Measurements from ENCODE around the gene ITCH.
"Not testable (repeated sequence)": the region's sequence is repeated elsewhere in the genome, so short reads cannot be mapped to it uniquely, and the experiment has no call there.

Gene ITCH

DNA sequence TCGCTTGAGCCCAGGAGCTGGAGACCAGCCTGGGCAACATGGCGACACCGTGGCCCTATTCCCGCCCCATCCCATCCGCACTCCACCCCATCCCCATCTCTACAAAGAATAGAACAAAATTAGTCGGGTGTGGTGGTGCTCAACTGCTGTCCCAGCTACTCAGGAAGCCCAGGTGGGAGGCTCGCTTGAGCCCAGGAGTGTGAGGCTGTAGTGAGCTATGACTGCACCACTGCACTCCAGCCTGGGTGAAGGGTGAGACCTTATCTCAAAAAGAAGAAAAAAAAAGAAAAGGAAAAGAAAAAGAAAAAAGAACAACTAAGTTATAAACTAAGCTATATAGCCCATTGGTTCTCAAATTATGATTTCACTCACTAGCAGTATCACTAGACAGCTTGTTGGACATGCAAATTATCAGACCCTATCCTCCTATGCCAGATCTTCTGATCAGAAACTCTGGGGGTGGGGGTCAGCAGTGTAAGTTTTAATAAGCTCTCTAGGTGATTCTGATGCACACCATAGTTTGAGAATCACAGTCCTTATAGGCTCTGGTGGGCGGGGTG, 491 bp upstream of the ITCH start:
- Histone ChIP-seq H3K36me3 (ENCODE audit: control insufficient read depth, insufficient read depth, low read length) (no peaks in the 10 kb centered on the region), H3K27me3 (replicated peaks; ENCODE audit: control insufficient read depth, insufficient read depth, low read length, poor library complexity, severe bottlenecking) (no peaks in the 10 kb centered on the region), H3K9me3 (ENCODE audit: control insufficient read depth, low read length) (no peaks in the 10 kb centered on the region), H3K4me1 (ENCODE audit: control insufficient read depth, insufficient read depth, low read length, poor library complexity, severe bottlenecking) (peaks cover 18% of the 10 kb centered on the region), H3K4me3 (ENCODE audit: insufficient read depth, low read depth, low read length, poor library complexity, severe bottlenecking) (peak overlapping the region; percentile 95), H3K27ac (ENCODE audit: insufficient read depth, low read length, poor library complexity, severe bottlenecking) (peak overlapping the region; percentile 89)
- DNase-seq: no peak

DNA sequence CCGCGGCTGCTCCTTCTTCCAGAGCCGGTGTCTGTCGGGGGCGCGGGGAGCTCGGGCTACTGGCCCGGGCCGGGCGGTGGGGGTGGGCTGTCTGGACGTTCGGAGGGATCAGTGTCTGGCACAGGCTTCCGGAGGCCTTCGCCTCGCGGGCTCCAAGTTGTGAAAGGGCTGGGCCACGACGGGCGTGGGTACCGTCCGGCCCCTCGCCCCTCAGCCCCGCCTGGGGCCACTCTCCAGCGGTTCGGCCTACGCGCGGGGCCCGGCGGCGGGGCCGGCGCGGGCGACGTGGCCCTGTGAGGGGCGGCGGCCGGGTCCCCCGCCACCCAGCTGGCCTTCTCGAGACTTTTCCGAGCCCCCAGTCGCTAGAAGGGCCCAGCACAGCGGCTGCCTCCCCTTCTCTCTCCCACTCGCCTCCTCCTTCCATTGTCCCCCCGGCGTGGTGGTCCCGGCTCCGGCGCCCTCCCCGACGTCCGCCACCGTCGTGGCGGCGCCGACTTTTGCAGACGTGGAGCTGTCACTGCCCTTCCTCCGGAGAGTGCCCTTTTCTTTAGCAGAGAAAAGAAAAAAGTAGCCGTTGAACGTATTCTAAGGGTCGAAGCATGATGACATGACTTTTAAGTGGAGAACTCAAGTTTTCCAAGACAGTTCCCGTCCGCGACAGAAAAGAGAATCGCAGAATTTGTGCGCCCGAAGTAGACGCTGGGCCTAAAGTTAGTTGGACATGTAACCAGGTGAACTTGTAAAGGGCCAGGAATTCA, 571 bp downstream of the ITCH start:
- Histone ChIP-seq H3K36me3 (ENCODE audit: control insufficient read depth, insufficient read depth, low read length) (no peaks in the 10 kb centered on the region), H3K4me3 (ENCODE audit: insufficient read depth, low read depth, low read length, poor library complexity, severe bottlenecking) (peak overlapping the region; percentile 95), H3K27me3 (replicated peaks; ENCODE audit: control insufficient read depth, insufficient read depth, low read length, poor library complexity, severe bottlenecking) (no peaks in the 10 kb centered on the region), H3K27ac (ENCODE audit: insufficient read depth, low read length, poor library complexity, severe bottlenecking) (peak overlapping the region; percentile 89), H3K4me1 (ENCODE audit: control insufficient read depth, insufficient read depth, low read length, poor library complexity, severe bottlenecking) (peaks cover 19% of the 10 kb centered on the region), H3K9me3 (ENCODE audit: control insufficient read depth, low read length) (no peaks in the 10 kb centered on the region)
- DNase-seq: no peak

DNA sequence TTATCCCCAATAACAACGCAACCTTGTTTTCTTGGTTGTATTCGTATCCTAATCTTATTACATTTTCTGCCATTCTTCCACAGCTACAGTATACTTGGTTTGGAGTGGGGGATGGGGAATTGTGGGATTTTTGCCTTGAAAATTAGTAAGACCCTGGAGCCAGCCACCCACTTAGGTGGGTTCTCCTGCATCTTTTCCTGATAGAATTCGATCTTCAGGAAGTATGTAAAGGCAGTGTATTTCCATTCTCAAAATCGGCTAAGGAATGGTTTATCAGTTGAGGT, 1.1 kb downstream of the ITCH start:
- DNase-seq: no peak
- Histone ChIP-seq H3K9me3 (ENCODE audit: control insufficient read depth, low read length) (no peaks in the 10 kb centered on the region), H3K27ac (ENCODE audit: insufficient read depth, low read length, poor library complexity, severe bottlenecking) (no peak overlapping the region), H3K4me1 (ENCODE audit: control insufficient read depth, insufficient read depth, low read length, poor library complexity, severe bottlenecking) (peaks cover 19% of the 10 kb centered on the region), H3K36me3 (ENCODE audit: control insufficient read depth, insufficient read depth, low read length) (no peaks in the 10 kb centered on the region), H3K4me3 (ENCODE audit: insufficient read depth, low read depth, low read length, poor library complexity, severe bottlenecking) (peak overlapping the region; percentile 95), H3K27me3 (replicated peaks; ENCODE audit: control insufficient read depth, insufficient read depth, low read length, poor library complexity, severe bottlenecking) (no peaks in the 10 kb centered on the region)

DNA sequence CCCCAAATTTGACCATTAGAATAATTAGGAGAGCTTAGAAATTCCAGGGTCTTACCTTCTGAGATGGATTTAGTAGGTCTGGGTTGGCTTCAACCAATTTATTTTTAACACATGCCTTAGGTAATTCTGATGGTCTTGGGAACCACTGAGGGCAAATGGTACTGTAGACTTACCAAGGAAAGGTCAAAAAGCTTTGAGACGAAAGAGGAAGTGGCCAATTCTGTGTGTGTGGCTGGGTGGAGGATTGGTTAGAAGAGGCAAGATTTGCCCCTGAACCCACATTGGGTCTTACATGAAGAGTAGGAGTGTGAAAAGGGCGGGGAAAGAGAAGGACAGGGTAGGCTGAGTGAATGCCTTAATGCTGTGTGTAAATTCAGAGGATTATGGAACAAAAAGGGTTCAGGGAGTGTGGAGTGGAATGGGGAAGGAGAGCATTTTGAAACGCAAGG, 2.7 kb downstream of the ITCH start:
- no peak overlapping the region for H3K4me3 ChIP-seq (ENCODE audit: insufficient read depth, low read depth, low read length, poor library complexity, severe bottlenecking)
- DNase-seq: no peak
- peaks cover 19% of the 10 kb centered on the region for H3K4me1 ChIP-seq (ENCODE audit: control insufficient read depth, insufficient read depth, low read length, poor library complexity, severe bottlenecking)
- H3K36me3 ChIP-seq (ENCODE audit: control insufficient read depth, insufficient read depth, low read length): peaks cover 12% of the 10 kb centered on the region
- no peaks in the 10 kb centered on the region for H3K27me3 ChIP-seq (replicated peaks; ENCODE audit: control insufficient read depth, insufficient read depth, low read length, poor library complexity, severe bottlenecking)
- H3K9me3 ChIP-seq (ENCODE audit: control insufficient read depth, low read length): no peaks in the 10 kb centered on the region
- no peak overlapping the region for H3K27ac ChIP-seq (ENCODE audit: insufficient read depth, low read length, poor library complexity, severe bottlenecking)

DNA sequence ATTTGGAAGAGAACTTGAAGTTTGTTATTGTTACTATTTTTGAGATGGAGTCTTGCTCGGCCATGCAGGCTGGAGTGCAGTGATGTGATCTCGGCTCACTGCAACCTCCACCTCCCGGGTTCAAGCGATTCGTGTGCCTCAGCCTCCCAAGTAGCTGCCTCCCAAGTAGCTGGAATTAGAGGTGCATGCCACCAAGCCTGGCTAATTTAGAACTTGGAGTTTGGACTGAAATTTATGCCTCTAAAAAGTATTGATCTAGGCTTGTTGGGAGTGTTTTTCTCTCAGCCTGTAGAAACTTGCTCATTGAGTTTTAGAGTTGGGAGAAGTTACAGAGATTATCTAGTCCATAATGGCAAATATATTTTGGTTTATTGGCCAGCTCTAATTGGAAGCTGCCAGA, 4.1 kb downstream of the ITCH start:
- no peaks in the 10 kb centered on the region for H3K27me3 ChIP-seq (replicated peaks; ENCODE audit: control insufficient read depth, insufficient read depth, low read length, poor library complexity, severe bottlenecking)
- H3K36me3 ChIP-seq (ENCODE audit: control insufficient read depth, insufficient read depth, low read length): peaks cover 12% of the 10 kb centered on the region
- H3K4me1 ChIP-seq (ENCODE audit: control insufficient read depth, insufficient read depth, low read length, poor library complexity, severe bottlenecking): peaks cover 19% of the 10 kb centered on the region
- no peak for DNase-seq
- H3K27ac ChIP-seq (ENCODE audit: insufficient read depth, low read length, poor library complexity, severe bottlenecking): no peak overlapping the region
- H3K4me3 ChIP-seq (ENCODE audit: insufficient read depth, low read depth, low read length, poor library complexity, severe bottlenecking): no peak overlapping the region
- H3K9me3 ChIP-seq (ENCODE audit: control insufficient read depth, low read length): no peaks in the 10 kb centered on the region

DNA sequence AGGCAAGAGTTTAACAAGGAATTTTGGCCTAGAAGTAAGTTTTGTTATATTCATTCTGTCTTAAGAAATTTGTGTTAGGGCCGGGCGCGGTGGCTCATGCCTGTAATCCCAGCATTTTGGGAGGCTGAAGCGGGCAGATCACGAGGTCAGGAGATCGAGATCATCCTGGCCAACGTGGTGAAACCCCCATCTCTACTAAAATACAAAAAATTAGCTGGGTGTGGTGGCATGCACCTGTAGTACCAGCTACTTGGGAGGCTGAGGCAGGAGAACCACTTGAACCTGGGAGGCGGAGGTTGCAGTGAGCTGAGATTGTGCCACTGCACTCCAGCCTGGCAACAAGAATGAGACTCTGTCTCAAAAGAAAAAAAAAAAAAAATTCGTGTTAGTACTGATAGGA, 4.8 kb downstream of the ITCH start:
- H3K27ac ChIP-seq (ENCODE audit: insufficient read depth, low read length, poor library complexity, severe bottlenecking); H3K27me3 ChIP-seq (replicated peaks; ENCODE audit: control insufficient read depth, insufficient read depth, low read length, poor library complexity, severe bottlenecking); H3K4me3 ChIP-seq (ENCODE audit: insufficient read depth, low read depth, low read length, poor library complexity, severe bottlenecking); H3K9me3 ChIP-seq (ENCODE audit: control insufficient read depth, low read length); DNase-seq: not testable (repeated sequence)
- peaks cover 12% of the 10 kb centered on the region for H3K36me3 ChIP-seq (ENCODE audit: control insufficient read depth, insufficient read depth, low read length)
- peaks cover 19% of the 10 kb centered on the region for H3K4me1 ChIP-seq (ENCODE audit: control insufficient read depth, insufficient read depth, low read length, poor library complexity, severe bottlenecking)

DNA sequence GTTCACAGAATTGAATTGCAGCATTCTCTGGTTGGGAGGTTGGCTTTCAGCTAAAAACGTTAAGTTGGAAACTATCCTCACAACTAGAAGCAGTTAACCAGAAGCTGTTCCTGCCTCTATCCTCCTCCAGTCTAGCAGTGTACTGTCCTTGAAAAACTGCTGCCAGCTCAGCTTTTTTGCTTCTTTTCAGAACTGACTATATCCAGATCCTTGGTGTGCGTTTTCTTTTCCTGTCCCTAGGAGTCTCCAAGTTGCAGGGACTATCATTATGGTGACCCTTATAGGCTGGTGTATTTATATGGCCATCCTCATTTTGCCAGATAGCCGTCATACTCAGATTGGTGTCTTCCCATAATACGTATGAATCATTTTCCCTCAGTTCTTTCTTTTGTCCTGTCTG, 5.5 kb downstream of the ITCH start:
- H3K4me3 ChIP-seq (ENCODE audit: insufficient read depth, low read depth, low read length, poor library complexity, severe bottlenecking): no peak overlapping the region
- no peak for DNase-seq
- H3K36me3 ChIP-seq (ENCODE audit: control insufficient read depth, insufficient read depth, low read length): peaks cover 12% of the 10 kb centered on the region
- H3K27ac ChIP-seq (ENCODE audit: insufficient read depth, low read length, poor library complexity, severe bottlenecking): no peak overlapping the region
- H3K4me1 ChIP-seq (ENCODE audit: control insufficient read depth, insufficient read depth, low read length, poor library complexity, severe bottlenecking): peaks cover 19% of the 10 kb centered on the region
- no peaks in the 10 kb centered on the region for H3K27me3 ChIP-seq (replicated peaks; ENCODE audit: control insufficient read depth, insufficient read depth, low read length, poor library complexity, severe bottlenecking)
- H3K9me3 ChIP-seq (ENCODE audit: control insufficient read depth, low read length): no peaks in the 10 kb centered on the region

DNA sequence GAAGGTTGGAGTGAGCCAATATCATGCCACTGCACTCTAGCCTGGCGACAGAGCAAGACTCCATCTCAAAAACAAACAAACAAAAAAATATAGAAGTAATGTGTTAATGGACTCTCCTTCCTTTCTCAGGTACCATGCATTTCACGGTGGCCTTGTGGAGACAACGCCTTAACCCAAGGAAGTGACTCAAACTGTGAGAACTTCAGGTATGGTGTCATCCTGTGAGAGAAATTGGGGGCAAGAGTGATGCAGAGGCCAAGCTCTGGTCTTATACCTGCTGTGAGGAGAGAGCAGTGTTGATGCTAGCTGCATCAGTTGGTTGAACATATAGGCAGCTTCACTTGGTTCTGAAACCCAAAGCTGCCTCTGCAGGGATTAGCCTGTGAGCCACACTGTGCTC, 6.2 kb downstream of the ITCH start:
- Histone ChIP-seq H3K9me3 (ENCODE audit: control insufficient read depth, low read length) (no peaks in the 10 kb centered on the region), H3K4me1 (ENCODE audit: control insufficient read depth, insufficient read depth, low read length, poor library complexity, severe bottlenecking) (peaks cover 15% of the 10 kb centered on the region), H3K27me3 (replicated peaks; ENCODE audit: control insufficient read depth, insufficient read depth, low read length, poor library complexity, severe bottlenecking) (no peaks in the 10 kb centered on the region), H3K36me3 (ENCODE audit: control insufficient read depth, insufficient read depth, low read length) (peaks cover 12% of the 10 kb centered on the region), H3K4me3 (ENCODE audit: insufficient read depth, low read depth, low read length, poor library complexity, severe bottlenecking) (no peak overlapping the region), H3K27ac (ENCODE audit: insufficient read depth, low read length, poor library complexity, severe bottlenecking) (no peak overlapping the region)
- peak in 1 of 3 donors; percentile 13 for DNase-seq

DNA sequence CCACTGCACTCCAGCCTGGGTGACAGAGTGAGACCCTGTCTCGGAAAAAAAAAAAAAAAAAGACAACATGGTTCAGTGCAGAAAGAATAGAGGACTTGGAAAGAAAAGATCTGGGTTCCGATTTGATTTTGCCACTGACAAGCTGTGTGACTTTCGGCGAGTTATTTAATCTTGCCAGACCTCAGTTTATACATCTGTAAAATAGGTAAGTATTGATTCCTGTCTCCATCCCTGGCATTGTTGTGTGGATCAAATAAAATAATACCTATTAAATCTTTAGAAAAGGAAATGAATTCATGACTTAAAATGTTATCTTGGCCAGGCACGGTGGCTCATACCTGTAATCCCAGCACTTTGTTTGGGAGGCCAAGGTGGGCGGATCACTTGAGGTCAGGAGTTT, 7.0 kb downstream of the ITCH start:
- Histone ChIP-seq H3K4me1 (ENCODE audit: control insufficient read depth, insufficient read depth, low read length, poor library complexity, severe bottlenecking) (peaks cover 14% of the 10 kb centered on the region), H3K9me3 (ENCODE audit: control insufficient read depth, low read length) (no peaks in the 10 kb centered on the region), H3K36me3 (ENCODE audit: control insufficient read depth, insufficient read depth, low read length) (peaks cover 12% of the 10 kb centered on the region), H3K27me3 (replicated peaks; ENCODE audit: control insufficient read depth, insufficient read depth, low read length, poor library complexity, severe bottlenecking) (no peaks in the 10 kb centered on the region), H3K27ac (ENCODE audit: insufficient read depth, low read length, poor library complexity, severe bottlenecking) (no peak overlapping the region), H3K4me3 (ENCODE audit: insufficient read depth, low read depth, low read length, poor library complexity, severe bottlenecking) (no peak overlapping the region)
- DNase-seq: no peak

DNA sequence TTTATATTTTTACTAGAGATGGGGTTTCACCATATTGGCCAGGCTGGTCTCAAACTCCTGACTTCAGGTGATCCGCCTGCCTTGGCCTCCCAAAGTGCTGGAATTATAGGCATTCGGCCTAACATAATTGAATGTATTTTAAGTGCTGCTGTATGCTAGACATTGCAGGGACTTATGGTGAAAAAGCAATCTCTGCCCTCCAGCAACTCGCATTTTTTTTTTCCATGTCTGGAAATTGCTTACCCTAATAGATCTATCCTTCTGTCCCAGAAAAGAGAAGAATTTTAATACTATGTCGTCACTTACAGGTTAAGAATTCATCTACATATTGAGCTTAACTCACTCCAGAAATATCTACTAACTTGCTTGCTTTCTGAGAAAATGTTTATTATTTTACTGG, 10.4 kb downstream of the ITCH start:
- Histone ChIP-seq H3K36me3 (ENCODE audit: control insufficient read depth, insufficient read depth, low read length) (peaks cover 12% of the 10 kb centered on the region), H3K27ac (ENCODE audit: insufficient read depth, low read length, poor library complexity, severe bottlenecking) (no peak overlapping the region), H3K4me3 (ENCODE audit: insufficient read depth, low read depth, low read length, poor library complexity, severe bottlenecking) (no peak overlapping the region), H3K4me1 (ENCODE audit: control insufficient read depth, insufficient read depth, low read length, poor library complexity, severe bottlenecking) (no peaks in the 10 kb centered on the region), H3K27me3 (replicated peaks; ENCODE audit: control insufficient read depth, insufficient read depth, low read length, poor library complexity, severe bottlenecking) (no peaks in the 10 kb centered on the region), H3K9me3 (ENCODE audit: control insufficient read depth, low read length) (no peaks in the 10 kb centered on the region)
- no peak for DNase-seq

Measured in effector memory CD4-positive, alpha-beta T cell (primary cell).